Upper lobe of left lung (tissue), 6 donors: ENCODE results near the gene ZNF423. TPM values are rescaled to one million over a fixed set of nuclear protein-coding genes. Genes with fewer than 3 reads are reported as not detected.
A peak's percentile ranks its signal among the peaks of the same experiment; 100 is the strongest.

Experiments used
- ATAC-seq, 2 donors: fragments of 200-7000 bp; cut with Tn5 transposase; one replicate each; pipeline ENCODE4 v1.9.1; 2022; ENCODE audit warnings: mild to moderate bottlenecking in 2 of 2, moderate library complexity in 2 of 2; ENCODE audit not compliant: low FRiP score in 2 of 2
- DNase-seq, 2 donors: peaks; one replicate each; pipeline ENCODE4 v3.0.0-alpha.2; 2019 to 2020
- H3K27ac ChIP-seq, 4 donors: fragments of 200-600 bp; sonication (generic); one replicate each; pipeline ENCODE4 v1.5.1; 2016 to 2019
- H3K27me3 ChIP-seq, 4 donors: fragments of 200-600 bp; sonication (generic); one replicate each; pipeline ENCODE4 v1.5.1; 2017 to 2019
- H3K36me3 ChIP-seq, 4 donors: fragments of 200-600 bp; sonication (generic); one replicate each; pipeline ENCODE4 v1.5.1; 2016 to 2019
- H3K4me1 ChIP-seq, 4 donors: fragments of 200-600 bp; sonication (generic); one replicate each; pipeline ENCODE4 v1.5.1; 2018 to 2019
- H3K4me3 ChIP-seq, 4 donors: fragments of 200-600 bp; sonication (generic); one replicate each; pipeline ENCODE4 v1.5.1; 2017 to 2019; ENCODE audit warnings: mild to moderate bottlenecking in 2 of 4, moderate library complexity in 1 of 4
- H3K9me3 ChIP-seq, 4 donors: fragments of 200-600 bp; sonication (generic); one replicate each; pipeline ENCODE4 v1.5.1; 2018 to 2019
- EP300 ChIP-seq, 4 donors: sonication (generic); formaldehyde crosslinking; IDR thresholded peaks; one replicate each; pipeline ENCODE4 v1.5.1; 2017; ENCODE audit warnings: antibody characterized with exemption in 4 of 4, control low read depth in 2 of 4
- POLR2A ChIP-seq, 4 donors: fragments of 450-650 bp; IDR thresholded peaks; one replicate each; pipeline ENCODE4 v1.5.1; 2016 to 2017; ENCODE audit warnings: antibody characterized with exemption in 4 of 4, mild to moderate bottlenecking in 2 of 4
- POLR2AphosphoS5 ChIP-seq, 2 donors: sonication (generic); formaldehyde crosslinking; IDR thresholded peaks; one replicate each; pipeline ENCODE4 v1.5.1; 2017; ENCODE audit warnings: antibody characterized with exemption in 2 of 2
- WGBS, 2 donors: methylation state at CpG; one replicate each; pipeline ENCODE4 v1.1.5; 2017 to 2018; 5-methylcytosine and 5-hydroxymethylcytosine counted together
- total RNA-seq, 6 donors: library from RNA; depleted of rRNA in 4 of 6; stranded (reverse); fragments of >200 nt in 4 of 6; gene quantifications; one replicate each; pipeline versions ENCODE4 v1.1.0 to v1.2.1, GENCODE V29; 2016 to 2021
- TF ChIP-seq, protein P1 (sequence below), 6 experiments: fragments of 450-650 bp in 4 of 6; fragments of 200-600 bp in 2 of 6; sonication (generic) in 2 of 6; IDR thresholded peaks; one replicate each; pipeline ENCODE4 v1.5.1; 2016 to 2019; ENCODE audit warnings: antibody characterized with exemption in 6 of 6
- donor health status: DM: no; HTN: no; CAD: no; lungs with moderate emphysema.
- donor health status: DM: no; HTN: yes; CAD: no; lungs with severe emphysema.

ZNF423 gene
- total RNA-seq, 6 donors from 2014 or later: 4.1 to 11.4 (median 6.7) TPM

DNA sequence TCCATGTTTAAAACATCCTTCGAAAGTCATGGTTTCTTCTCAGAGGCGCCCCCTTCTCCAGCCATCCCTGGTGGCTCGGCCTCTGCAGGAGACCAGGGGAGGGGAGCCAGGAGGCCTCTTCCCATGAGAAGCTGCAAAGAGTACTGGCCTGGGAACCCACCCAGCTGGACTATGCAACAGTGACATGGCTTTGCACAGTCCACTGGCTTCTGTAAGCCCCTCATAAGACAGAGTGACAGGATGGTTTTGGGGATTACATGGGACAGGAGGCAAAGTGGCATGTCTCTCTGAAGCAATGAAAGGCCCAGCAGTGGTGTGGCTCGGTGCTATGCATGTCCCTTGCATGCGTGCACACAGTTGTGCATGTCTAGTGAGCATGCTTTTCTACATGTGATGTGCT lies 382.8 kb downstream of the ZNF423 start:
- H3K27me3 ChIP-seq: no peaks in the 10 kb centered on the region
- TF ChIP-seq POLR2AphosphoS5 (IDR thresholded peaks at IDR 0.05) (no peak), POLR2A (IDR thresholded peaks at IDR 0.05) (no peak), EP300 (IDR thresholded peaks at IDR 0.05) (no peak)
- TF ChIP-seq, protein P1, sequence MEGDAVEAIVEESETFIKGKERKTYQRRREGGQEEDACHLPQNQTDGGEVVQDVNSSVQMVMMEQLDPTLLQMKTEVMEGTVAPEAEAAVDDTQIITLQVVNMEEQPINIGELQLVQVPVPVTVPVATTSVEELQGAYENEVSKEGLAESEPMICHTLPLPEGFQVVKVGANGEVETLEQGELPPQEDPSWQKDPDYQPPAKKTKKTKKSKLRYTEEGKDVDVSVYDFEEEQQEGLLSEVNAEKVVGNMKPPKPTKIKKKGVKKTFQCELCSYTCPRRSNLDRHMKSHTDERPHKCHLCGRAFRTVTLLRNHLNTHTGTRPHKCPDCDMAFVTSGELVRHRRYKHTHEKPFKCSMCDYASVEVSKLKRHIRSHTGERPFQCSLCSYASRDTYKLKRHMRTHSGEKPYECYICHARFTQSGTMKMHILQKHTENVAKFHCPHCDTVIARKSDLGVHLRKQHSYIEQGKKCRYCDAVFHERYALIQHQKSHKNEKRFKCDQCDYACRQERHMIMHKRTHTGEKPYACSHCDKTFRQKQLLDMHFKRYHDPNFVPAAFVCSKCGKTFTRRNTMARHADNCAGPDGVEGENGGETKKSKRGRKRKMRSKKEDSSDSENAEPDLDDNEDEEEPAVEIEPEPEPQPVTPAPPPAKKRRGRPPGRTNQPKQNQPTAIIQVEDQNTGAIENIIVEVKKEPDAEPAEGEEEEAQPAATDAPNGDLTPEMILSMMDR (IDR thresholded peaks at IDR 0.05): no peak
- no peak overlapping the region for H3K27ac ChIP-seq
- H3K4me3 ChIP-seq: no peak overlapping the region
- H3K9me3 ChIP-seq: no peaks in the 10 kb centered on the region
- WGBS, 2 donors: 92 to 98% methylated on average over 3 to 5 of the region's 5 CpGs
- H3K4me1 ChIP-seq: peaks cover 0 to 12% (median 2%) of the 10 kb centered on the region in 4 donors
- DNase-seq (no peak), ATAC-seq (no peak)
- no peaks in the 10 kb centered on the region for H3K36me3 ChIP-seq

DNA sequence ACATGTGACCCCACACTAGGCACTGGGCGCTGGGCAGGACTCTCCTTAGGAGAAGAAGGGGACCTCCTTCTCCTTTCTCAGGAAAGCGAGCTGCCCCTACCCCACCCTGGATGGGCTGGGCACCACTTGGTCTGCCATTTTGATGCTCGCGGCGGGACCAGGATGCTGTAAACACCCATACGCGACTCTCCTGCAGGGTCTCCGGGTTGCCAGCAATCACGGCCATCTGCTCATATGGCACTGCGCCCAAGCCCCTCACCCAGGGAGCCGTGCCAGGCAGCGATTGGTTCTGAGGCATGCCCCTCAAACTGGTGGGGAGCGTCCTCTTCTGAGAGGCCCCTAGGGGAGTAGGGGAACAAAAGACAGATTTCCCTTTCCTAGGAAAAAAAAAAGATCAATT lies 383.3 kb downstream of the ZNF423 start:
- Histone ChIP-seq H3K4me1 (peaks cover 0 to 12% (median 2%) of the 10 kb centered on the region in 4 donors), H3K27me3 (no peaks in the 10 kb centered on the region), H3K27ac (no peak overlapping the region), H3K4me3 (no peak overlapping the region), H3K9me3 (no peaks in the 10 kb centered on the region), H3K36me3 (no peaks in the 10 kb centered on the region)
- WGBS, 2 donors: 76 to 86% methylated on average over 6 to 13 of the region's 13 CpGs
- TF ChIP-seq POLR2AphosphoS5 (IDR thresholded peaks at IDR 0.05): no peak
- no peak for TF ChIP-seq EP300 (IDR thresholded peaks at IDR 0.05)
- TF ChIP-seq, protein P1 (IDR thresholded peaks at IDR 0.05): no peak
- TF ChIP-seq POLR2A (IDR thresholded peaks at IDR 0.05): no peak
- no peak for ATAC-seq
- DNase-seq: peak; percentile 11 to 45

DNA sequence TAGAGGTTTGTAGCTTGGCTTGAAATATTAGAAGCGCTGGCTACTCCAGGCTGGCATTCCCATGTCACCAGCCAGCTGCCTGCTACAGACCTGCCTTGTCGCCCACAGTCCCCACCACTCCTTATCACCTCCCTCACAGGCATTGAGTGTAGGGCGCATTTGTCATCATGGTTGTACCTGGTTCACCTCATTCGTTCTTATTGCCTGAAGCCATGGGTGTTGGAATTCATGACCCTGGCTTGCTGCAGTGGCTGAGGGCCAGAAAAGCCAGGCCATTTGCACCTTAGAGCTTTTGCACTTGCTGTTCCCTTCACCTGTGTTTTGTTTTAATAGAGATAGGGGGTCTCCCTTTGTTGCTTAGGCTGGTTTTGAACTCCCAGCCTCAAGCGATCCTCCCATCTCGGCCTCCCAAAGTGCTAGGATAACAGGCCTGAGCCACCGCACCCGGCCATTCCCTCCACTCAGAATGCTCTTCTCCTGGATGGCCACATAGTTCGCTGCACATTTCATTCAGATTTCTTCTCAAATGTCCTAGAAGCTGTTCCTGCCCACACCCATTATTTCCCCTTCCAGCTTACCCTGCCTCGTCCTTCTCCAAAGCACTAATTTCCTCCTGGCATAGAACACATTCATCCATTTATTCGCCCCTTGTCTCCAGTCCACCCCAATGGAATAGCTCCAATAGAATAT lies 384.7 kb downstream of the ZNF423 start:
- ATAC-seq (no peak), DNase-seq (no peak)
- Histone ChIP-seq H3K9me3 (no peaks in the 10 kb centered on the region), H3K4me3 (no peak overlapping the region), H3K36me3 (no peaks in the 10 kb centered on the region), H3K27me3 (no peaks in the 10 kb centered on the region), H3K4me1 (peaks cover 0 to 12% (median 2%) of the 10 kb centered on the region in 4 donors), H3K27ac (no peak overlapping the region)
- TF ChIP-seq, protein P1 (IDR thresholded peaks at IDR 0.05): no peak
- TF ChIP-seq POLR2A (IDR thresholded peaks at IDR 0.05) (no peak), EP300 (IDR thresholded peaks at IDR 0.05) (no peak), POLR2AphosphoS5 (IDR thresholded peaks at IDR 0.05) (no peak)
- WGBS, 2 donors: 79 to 82% methylated on average over 11 of the region's 11 CpGs

DNA sequence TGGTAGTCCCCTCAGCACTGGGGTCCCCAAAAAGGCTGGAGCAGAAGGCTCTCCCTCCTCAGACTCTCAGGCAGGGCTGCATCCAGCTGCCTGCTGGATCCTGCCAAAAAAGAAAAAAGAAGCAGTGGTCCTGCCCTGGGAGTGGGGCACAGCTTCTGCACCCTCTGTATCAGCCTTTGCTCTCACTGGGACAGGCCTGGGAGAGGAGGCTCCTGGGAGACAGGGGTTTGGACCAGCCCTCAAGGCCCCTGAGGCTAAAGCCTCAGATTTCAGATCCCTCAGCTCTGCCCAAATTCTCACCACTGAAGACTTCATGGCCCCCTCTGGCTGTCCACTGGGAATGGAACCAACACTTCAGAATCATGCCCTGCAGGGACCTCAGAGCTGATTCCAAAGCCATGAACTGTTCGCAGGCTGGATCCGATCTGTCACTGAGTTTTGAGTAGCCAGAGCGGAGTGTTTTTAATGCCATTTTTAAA lies 385.4 kb downstream of the ZNF423 start:
- WGBS, 2 donors: 75 to 80% methylated on average over 3 of the region's 3 CpGs
- H3K4me3 ChIP-seq: no peak overlapping the region
- DNase-seq (peak in 1 of 2 donors; percentile 12), ATAC-seq (no peak)
- H3K36me3 ChIP-seq: no peaks in the 10 kb centered on the region
- H3K4me1 ChIP-seq: peaks cover 0 to 12% (median 2%) of the 10 kb centered on the region in 4 donors
- TF ChIP-seq, protein P1 (IDR thresholded peaks at IDR 0.05): no peak
- no peaks in the 10 kb centered on the region for H3K27me3 ChIP-seq
- no peak overlapping the region for H3K27ac ChIP-seq
- no peaks in the 10 kb centered on the region for H3K9me3 ChIP-seq

DNA sequence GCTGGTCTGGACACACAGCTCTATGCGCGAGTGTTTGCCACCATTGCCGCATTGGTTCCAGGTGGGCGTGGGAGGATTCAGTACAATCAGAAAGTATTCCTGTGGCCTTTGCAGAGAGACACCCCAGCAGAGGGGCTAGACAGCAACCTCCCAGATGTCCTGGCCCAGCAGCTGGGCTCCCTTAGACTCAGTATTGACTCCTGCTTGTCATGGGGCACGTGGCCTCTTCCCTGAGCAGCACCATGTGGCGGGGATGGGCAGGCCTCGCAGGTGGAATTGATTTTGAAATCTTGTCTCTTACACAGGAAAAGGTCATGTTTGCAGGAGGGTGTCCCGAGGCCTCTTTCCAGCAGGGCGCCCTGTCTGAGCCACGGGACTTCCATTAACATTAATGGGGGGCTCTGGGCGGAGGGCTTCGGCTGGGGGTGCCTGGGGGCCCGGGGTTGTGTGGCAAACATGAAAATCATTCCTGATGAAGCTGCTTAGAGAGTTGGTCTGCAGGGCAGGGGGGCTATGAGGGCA lies 385.9 kb downstream of the ZNF423 start:
- DNase-seq (peak; percentile 14 to 41), ATAC-seq (no peak)
- Histone ChIP-seq H3K27me3 (no peaks in the 10 kb centered on the region), H3K36me3 (no peaks in the 10 kb centered on the region), H3K4me1 (peaks cover 0 to 12% (median 2%) of the 10 kb centered on the region in 4 donors), H3K4me3 (no peak overlapping the region), H3K9me3 (no peaks in the 10 kb centered on the region), H3K27ac (no peak overlapping the region)
- TF ChIP-seq POLR2AphosphoS5 (IDR thresholded peaks at IDR 0.05) (no peak), EP300 (IDR thresholded peaks at IDR 0.05) (no peak), POLR2A (IDR thresholded peaks at IDR 0.05) (no peak)
- TF ChIP-seq, protein P1 (IDR thresholded peaks at IDR 0.05): no peak
- 82 to 84% methylated on average over 5 to 13 of the region's 13 CpGs for WGBS, 2 donors
